Measurements from ENCODE around the gene RBMS3. TPM values are rescaled to one million over a fixed set of nuclear protein-coding genes. Genes with fewer than 3 reads are reported as not detected.

Gene RBMS3
- total RNA-seq, 1 donor from 2014 or later: 0.47 TPM

- H3K27ac Mint-ChIP-seq: no peak overlapping the region
- Histone ChIP-seq H3K36me3 (no peaks in the 10 kb centered on the region), H3F3A (ENCODE audit: low read depth) (peaks cover 17% of the 10 kb centered on the region), H3K27me3 (no peaks in the 10 kb centered on the region), H3K9me3 (ENCODE audit: low read depth) (no peaks in the 10 kb centered on the region), H3K79me2 (ENCODE audit: low read depth) (no peaks in the 10 kb centered on the region), H3K4me3 (no peak overlapping the region), H2AFZ (replicated peaks) (no peak overlapping the region), H3K4me2 (no peak overlapping the region), H3K4me1 (peaks cover 26% of the 10 kb centered on the region), H4K20me1 (ENCODE audit: low read depth) (no peaks in the 10 kb centered on the region), H3K27ac (no peak overlapping the region), H3K9ac (no peak overlapping the region)
- no peak overlapping the region for H3K4me3 Mint-ChIP-seq
- peaks cover 2% of the 10 kb centered on the region for H3K9me3 Mint-ChIP-seq
- no peak for DNase-seq (ENCODE audit: low spot score)
- H3K36me3 Mint-ChIP-seq: no peaks in the 10 kb centered on the region
- TF ChIP-seq, protein P1, sequence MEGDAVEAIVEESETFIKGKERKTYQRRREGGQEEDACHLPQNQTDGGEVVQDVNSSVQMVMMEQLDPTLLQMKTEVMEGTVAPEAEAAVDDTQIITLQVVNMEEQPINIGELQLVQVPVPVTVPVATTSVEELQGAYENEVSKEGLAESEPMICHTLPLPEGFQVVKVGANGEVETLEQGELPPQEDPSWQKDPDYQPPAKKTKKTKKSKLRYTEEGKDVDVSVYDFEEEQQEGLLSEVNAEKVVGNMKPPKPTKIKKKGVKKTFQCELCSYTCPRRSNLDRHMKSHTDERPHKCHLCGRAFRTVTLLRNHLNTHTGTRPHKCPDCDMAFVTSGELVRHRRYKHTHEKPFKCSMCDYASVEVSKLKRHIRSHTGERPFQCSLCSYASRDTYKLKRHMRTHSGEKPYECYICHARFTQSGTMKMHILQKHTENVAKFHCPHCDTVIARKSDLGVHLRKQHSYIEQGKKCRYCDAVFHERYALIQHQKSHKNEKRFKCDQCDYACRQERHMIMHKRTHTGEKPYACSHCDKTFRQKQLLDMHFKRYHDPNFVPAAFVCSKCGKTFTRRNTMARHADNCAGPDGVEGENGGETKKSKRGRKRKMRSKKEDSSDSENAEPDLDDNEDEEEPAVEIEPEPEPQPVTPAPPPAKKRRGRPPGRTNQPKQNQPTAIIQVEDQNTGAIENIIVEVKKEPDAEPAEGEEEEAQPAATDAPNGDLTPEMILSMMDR (IDR thresholded peaks at IDR 0.05): no peak
- no peak for TF ChIP-seq EZH2phosphoT487 (IDR thresholded peaks at IDR 0.05)
- TF ChIP-seq EZH2 (IDR thresholded peaks at IDR 0.05): no peak
- peaks cover 2% of the 10 kb centered on the region for H3K27me3 Mint-ChIP-seq (ENCODE audit: insufficient read depth, low read depth)
- peaks cover 20% of the 10 kb centered on the region for H3K4me1 Mint-ChIP-seq
Observed at GRCh38 chr3:29747991-29748390, 467.1 kb downstream of the RBMS3 start.

- Mint-ChIP-seq H3K27me3 (ENCODE audit: insufficient read depth, low read depth) (peaks cover 2% of the 10 kb centered on the region), H3K36me3 (no peaks in the 10 kb centered on the region), H3K27ac (no peak overlapping the region), H3K4me3 (no peak overlapping the region), H3K9me3 (peaks cover 2% of the 10 kb centered on the region), H3K4me1 (peaks cover 2% of the 10 kb centered on the region)
- Histone ChIP-seq H3K4me1 (peaks cover 1% of the 10 kb centered on the region), H2AFZ (replicated peaks) (no peak overlapping the region), H3K4me3 (no peak overlapping the region), H3K36me3 (no peaks in the 10 kb centered on the region), H3K9me3 (ENCODE audit: low read depth) (no peaks in the 10 kb centered on the region), H3F3A (ENCODE audit: low read depth) (no peaks in the 10 kb centered on the region), H3K79me2 (ENCODE audit: low read depth) (no peaks in the 10 kb centered on the region), H3K27me3 (no peaks in the 10 kb centered on the region), H3K27ac (no peak overlapping the region), H4K20me1 (ENCODE audit: low read depth) (no peaks in the 10 kb centered on the region), H3K9ac (no peak overlapping the region), H3K4me2 (no peak overlapping the region)
- TF ChIP-seq EZH2 (IDR thresholded peaks at IDR 0.05): no peak
- no peak for TF ChIP-seq EZH2phosphoT487 (IDR thresholded peaks at IDR 0.05)
- TF ChIP-seq, protein P1 (IDR thresholded peaks at IDR 0.05): no peak
- DNase-seq (ENCODE audit: low spot score): no peak
Observed at GRCh38 chr3:29751647-29752314, 470.9 kb downstream of the RBMS3 start.

DNA sequence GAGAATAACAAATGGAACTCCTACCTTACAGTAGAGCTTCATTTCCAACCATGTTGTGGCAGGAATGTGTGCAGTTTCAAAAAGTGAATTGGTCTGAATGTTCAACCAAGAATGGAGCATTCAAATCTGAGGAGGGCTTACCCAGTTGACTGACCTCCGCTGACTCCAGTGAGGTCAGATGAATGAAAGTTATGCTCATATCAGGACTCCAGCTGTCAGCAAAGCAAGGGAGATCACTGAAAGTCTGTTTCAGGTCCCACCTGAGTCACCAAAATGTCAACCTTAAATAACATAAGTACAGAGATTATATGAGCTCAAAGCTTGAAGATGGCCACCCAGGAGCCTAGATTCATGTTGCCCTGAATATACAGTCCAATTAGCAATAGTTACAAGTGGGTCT is 473.5 kb downstream of the RBMS3 start:
- Mint-ChIP-seq H3K36me3 (no peaks in the 10 kb centered on the region), H3K9me3 (peaks cover 2% of the 10 kb centered on the region), H3K27me3 (ENCODE audit: insufficient read depth, low read depth) (peaks cover 2% of the 10 kb centered on the region), H3K27ac (no peak overlapping the region), H3K4me1 (peaks cover 14% of the 10 kb centered on the region), H3K4me3 (no peak overlapping the region)
- Histone ChIP-seq H3K79me2 (ENCODE audit: low read depth) (no peaks in the 10 kb centered on the region), H2AFZ (replicated peaks) (no peak overlapping the region), H3F3A (ENCODE audit: low read depth) (peaks cover 4% of the 10 kb centered on the region), H3K27ac (no peak overlapping the region), H3K27me3 (no peaks in the 10 kb centered on the region), H3K4me1 (peaks cover 7% of the 10 kb centered on the region), H4K20me1 (ENCODE audit: low read depth) (no peaks in the 10 kb centered on the region), H3K4me2 (no peak overlapping the region), H3K9ac (no peak overlapping the region), H3K9me3 (ENCODE audit: low read depth) (no peaks in the 10 kb centered on the region), H3K4me3 (no peak overlapping the region), H3K36me3 (no peaks in the 10 kb centered on the region)
- no peak for DNase-seq (ENCODE audit: low spot score)
- TF ChIP-seq EZH2 (IDR thresholded peaks at IDR 0.05) (no peak), EZH2phosphoT487 (IDR thresholded peaks at IDR 0.05) (no peak)
- TF ChIP-seq, protein P1 (IDR thresholded peaks at IDR 0.05): no peak
